Omental fat pad (tissue), 4 donors: Measurements from ENCODE around the gene CD99. TPM values are rescaled to one million over a fixed set of nuclear protein-coding genes. Genes with fewer than 3 reads are reported as not detected.

Experiments
- ATAC-seq: fragments of 150-250 bp; one replicate; pipeline ENCODE4 v1.9.1; 2016; ENCODE audit warnings: mild to moderate bottlenecking, moderate library complexity; ENCODE audit not compliant: low FRiP score
- DNase-seq: peaks from one replicate; pipeline ENCODE4 v3.0.0-alpha.2; 2019; ENCODE audit warnings: low spot score
- CTCF ChIP-seq, 3 donors: fragments of 450-650 bp; IDR thresholded peaks; one replicate each; pipeline ENCODE4 v1.5.1; 2016 to 2017; ENCODE audit warnings: antibody characterized with exemption in 3 of 3, mild to moderate bottlenecking in 3 of 3, moderate library complexity in 2 of 3
- total RNA-seq, 4 donors: library from RNA; depleted of rRNA; stranded (reverse); fragments of >200 nt; gene quantifications; one replicate each; pipeline ENCODE4 v1.1.0, GENCODE V29; 2016

Gene CD99
- total RNA-seq, 4 donors from 2014 or later = 206 to 412 (median 295) TPM

- no peak for ATAC-seq
- no peak for TF ChIP-seq CTCF (IDR thresholded peaks at IDR 0.05)
- DNase-seq = no peak
Measured at GRCh38 chrX:2684256-2684655, 6.8 kb upstream of the CD99 start.

DNA sequence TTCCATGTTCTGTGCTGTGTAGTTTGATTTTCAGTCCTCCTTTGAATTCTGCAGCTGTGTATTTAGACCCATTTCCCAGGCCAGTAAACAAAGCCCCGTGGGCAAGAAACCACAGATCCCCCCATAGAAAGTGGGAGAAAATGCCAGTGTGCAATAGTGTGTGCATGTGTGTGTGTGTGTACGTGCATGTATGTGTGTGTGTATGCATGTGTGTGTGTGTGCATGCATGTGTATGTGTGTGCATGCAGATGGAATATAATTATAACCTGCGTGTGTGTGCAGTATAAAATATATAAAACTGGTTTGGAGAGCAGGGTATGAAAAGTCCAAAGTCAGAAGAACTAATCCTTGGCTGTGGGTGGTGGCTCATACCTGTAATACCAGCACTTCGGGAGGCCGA is 5.2 kb upstream of the CD99 start:
- no peak for ATAC-seq
- no peak for TF ChIP-seq CTCF (IDR thresholded peaks at IDR 0.05)

DNA sequence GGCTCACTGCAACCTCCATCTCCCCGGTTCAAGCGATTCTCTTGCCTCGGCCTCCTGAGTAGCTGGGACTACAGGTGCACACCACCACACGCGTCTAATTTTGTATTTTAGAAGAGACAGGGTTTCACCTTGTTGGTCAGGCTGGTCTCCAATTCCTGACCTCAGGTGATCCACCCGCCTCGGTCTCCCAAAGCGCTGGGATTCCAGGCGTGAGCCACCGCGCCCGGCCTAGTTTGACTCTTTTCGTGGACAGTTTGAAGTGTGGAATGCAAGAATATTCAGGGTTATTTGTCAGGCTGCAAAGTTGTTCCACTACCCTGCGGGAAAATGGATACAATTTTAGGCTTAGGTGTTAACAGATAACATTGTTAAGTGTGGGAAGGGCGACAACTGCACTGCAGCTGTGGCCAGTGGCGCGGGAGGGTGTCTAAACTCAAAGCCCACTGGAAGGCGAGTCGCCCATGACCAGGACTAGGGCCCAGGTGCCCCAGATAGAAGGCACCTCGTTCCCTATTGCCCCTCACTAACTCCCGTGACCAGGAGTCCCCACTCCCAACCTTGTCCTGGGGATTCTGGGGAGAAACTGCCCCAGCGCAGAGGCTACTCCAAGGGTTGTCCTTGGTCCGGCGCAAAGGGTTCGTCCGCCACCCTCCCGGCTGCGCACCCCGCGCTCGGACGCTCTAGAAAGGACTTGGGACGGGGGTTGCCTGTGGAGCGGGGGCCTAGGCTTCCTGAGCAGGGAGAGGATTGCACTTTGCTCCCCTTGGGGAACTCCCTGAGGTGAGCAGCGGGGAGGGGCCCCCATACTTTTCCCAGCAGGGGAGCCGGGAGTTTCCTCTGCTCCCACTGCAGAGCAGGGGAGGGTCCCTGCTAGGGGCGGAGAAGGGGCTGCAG is 1.1 kb upstream of the CD99 start:
- DNase-seq (no peak), ATAC-seq (no peak)
- no peak for TF ChIP-seq CTCF (IDR thresholded peaks at IDR 0.05)

More for the DNA sequence above, 5.2 kb upstream of the CD99 start:
- DNase-seq = no peak

DNA sequence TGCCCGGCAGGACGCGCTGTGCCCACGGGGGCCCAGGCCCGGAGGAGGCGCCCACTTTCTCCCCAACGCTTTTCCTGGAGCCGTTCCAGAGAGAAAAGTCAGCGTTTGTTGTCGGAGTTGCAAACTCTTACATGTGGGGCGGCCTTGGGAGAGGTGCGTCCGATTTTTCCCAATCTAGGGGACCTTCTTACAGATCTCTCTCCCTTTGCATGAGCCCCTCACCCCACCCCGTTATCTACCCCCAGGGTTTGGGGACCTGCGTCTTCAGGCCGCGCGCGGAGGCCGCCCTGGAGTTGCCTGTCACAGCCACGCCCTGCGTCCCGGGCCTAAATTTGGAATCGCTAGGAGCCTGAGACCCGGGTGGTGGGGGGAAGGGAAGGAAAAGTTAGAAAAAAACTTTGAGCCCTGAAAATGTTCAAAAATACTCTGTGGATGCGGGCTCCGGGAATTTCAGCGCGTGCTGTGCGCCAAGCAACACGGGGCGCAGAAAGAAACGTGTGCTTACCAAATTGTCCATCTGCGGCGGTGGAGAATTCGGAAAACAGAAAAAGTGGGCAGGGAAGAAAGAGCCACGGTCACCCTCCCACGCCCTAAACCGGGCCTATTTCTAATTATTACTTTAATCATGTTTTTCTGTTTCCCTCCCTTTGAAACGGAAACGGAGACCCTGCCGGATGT is 587 bp downstream of the CD99 start:
- ATAC-seq (peak; percentile 15), DNase-seq (no peak)
- no peak for TF ChIP-seq CTCF (IDR thresholded peaks at IDR 0.05)

DNA sequence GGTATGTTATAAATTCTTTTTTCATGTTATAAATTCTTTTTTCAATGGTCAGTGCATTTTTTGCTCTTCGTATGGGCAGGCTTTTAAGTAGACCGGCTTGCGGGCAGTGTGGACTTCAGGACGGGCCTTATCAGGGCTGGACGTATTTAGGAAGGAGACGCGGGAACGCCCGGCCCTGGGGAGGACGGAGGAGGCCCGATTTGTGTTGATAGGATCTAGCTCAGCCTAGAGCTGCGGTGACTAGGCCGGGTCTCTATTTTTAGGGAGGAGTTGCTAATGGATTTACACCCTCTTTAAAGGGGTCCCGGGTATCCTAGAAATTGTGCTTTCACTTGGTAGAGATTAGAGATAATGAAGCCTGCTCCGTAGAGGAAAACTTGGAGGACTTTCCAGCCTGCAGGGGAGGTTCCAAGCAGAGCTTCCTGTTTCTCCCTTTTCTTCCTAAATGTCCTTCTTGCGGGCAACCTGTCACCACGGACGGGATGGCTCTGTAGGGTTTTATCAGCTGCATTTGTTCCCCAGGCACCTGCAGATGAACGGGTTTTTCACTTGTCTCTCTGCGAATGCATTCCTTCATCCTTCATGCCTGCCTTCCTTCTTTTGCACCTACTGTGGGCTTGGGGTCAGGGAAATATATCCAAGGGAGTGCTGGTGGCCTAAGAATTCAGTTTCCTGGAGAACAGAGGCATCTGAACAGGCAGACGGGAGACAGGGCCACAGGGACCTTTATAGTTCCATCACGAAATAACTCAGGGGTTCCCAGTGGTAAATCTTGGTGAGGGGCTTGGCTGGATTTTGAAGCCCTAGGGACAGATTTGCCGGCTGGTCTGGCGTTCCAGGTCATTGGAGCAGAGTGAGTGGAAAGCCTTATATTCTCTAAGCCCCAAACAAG is 1.4 kb downstream of the CD99 start:
- no peak for TF ChIP-seq CTCF (IDR thresholded peaks at IDR 0.05)
- ATAC-seq (no peak), DNase-seq (no peak)

GRCh38 chrX:2693113-2694002 is 2.3 kb downstream of the CD99 start:
- DNase-seq = no peak
- ATAC-seq = no peak
- TF ChIP-seq CTCF (IDR thresholded peaks at IDR 0.05) = no peak
